ENCODE results near the gene TBR1.

The TBR1 gene

DNA sequence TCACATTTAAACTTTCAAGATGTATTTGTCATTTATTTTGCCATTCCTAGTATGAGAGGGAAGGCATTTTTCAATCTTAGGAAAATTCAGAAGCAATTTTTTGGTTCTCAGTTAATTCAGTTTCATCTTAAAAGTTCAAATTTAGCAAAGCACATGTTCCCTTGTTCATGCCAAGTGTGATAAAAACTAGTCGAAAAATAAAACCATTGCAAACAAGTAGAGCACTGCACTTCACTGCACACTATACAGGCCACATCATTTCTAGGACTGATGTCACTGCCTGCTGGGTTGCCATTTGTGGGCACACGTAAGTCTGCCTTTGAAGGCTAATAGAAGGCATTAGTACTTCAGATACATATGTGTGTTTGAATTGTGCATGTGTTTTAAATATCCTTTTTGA lies 14.3 kb downstream of the TBR1 start:
- DNase-seq, result no peak

DNA sequence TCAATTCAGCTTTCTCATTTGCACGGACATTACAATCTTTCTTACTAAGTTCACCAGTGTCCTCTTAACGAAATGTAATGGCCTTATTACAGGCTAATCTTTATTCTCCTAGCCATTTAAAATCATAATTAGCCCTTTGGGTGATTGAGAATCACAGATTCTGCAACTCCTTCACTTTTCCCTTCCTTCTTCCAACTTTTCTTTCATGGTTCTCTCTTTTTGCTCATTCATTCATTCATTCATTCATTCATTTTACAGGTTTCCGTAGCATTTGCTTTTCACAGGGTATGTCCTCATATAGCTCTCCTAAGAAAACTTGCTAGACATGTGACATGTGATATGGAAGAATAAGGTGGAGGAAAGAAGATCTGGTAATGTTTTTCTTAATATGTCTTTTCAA lies 16.0 kb downstream of the TBR1 start:
- DNase-seq, result no peak

DNA sequence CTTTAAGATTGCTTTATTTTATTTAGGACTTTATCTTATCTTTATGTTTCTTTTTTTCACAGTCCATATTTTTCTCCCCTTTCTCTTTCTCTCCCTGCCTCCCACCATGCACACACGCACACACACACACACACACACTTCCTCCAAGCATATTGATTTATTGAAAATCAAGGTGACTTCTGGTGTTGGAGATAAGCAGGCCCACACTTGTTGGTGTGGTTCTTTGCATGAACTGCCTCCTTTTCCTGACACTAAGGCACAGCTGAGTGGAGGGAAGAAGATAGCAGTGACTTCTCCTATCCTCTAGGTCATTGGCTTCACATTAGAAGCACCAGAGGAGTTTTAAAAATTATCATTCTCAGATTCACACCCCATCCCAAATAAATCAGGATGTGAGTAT lies 18.0 kb downstream of the TBR1 start:
- no peak for DNase-seq

DNA sequence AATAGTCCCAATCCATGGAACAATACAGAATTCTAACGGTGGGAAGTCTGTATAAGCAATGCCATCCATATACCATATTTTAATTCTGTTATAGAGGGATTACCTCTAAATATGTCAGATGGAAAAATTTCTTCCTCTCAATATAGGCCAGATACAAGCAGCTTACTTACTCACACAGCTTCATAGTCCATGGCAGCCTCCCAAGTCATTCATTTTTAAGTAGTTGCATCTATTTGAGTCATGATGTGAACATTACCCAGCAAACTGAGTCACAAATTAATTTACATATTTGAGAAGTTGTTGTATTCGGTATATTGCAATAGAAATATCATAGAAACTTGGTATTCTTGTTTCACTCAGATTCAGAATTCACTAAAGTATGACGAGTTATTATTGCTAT lies 20.3 kb downstream of the TBR1 start:
- DNase-seq, result no peak

DNA sequence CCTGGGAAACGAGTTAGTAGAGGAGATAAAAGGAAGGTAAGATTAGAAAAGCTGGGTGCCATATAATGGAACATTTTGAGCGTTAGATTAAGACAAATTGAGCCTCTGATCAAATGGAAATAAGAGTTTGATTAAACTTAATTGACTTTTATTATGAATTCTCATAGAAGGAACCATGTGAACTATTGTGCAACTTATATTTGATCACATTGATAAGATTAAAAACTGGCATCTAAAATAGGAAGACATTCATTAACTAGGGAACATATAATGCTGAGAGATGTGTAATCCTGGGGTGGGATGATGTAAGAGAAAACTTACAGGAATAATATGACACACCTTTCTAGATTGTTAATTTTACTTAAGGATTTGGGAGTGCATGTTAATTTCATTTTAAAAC lies 22.5 kb downstream of the TBR1 start:
- DNase-seq, result no peak

DNA sequence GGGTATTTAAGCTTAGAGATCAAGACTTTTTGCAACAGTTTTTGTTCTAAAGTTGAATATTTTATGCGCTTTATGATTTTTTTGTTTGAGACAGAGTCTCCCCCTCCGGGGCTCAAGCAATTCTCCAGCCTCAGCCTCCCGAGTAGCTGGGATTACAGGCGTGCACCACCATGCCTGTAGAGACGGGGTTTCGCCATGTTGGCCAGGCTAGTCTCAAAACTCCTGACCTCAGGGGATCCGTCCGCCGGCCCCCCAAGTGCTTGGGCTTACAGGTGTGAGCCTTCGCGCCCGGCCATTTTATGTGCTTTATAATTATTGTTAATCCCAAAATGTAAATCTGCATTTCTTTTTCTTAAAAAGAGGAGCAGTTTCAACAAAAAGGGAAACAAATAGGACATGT lies 29.0 kb downstream of the TBR1 start:
- no peak for DNase-seq

DNA sequence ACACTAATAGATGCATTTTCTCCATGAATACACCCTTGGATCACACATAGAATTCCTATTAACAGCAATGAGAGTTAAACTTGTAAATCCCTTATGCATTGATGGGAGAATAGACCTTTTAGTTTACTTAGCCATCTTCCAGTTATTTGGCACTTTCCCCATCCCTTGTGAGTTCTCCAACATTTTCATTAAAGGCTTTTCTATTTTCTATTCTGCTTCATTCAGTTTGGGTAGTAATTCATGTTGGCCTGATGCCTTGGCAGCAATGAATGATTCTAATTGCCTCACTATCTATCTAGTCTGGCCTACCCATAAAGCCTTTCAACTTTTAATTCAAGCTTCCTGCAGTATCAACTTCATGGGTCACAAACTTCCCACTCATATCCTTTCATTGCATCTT lies 32.3 kb downstream of the TBR1 start:
- DNase-seq, result no peak

DNA sequence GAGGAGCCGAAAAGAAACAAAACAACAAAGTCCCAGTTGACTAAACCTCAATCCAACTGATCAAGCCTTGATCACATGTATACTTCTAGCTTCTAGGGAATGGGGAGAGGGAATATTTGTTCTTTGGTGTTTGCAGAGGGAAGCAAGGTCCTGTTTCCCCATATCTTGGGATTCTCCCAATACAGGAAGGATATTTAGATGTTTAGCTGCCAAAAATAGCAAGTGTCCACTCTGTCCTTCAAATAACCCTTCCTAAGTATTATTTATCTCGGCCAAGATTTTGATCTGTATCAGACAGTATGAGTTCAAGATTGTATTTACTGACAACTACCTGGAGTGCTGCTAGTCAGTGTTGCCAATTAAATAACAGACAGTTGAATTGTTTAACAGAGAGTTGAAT lies 55.5 kb downstream of the TBR1 start:
- DNase-seq, result no peak

DNA sequence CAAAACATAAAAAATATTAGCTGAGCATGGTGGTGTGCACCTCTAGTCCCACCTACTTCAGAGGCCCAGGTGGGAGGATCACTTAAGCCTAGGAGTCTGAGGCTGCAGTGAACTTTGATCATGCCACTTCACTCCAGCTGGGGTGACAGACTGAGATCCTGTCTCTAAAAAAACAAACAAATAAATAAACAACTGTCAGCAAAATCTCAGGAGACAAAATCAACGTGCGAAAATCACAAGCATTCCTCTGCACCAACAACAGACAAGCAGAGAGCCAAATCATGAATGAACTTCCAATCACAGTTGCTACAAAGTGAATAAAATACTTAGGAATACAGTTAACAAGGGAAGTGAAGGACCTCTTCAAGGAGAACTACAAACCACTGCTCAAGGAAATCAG lies 58.8 kb downstream of the TBR1 start:
- no peak for DNase-seq

All from NCI-H526 treated with DMSO at 0.1 percent for 48 hours (cell line).